Diencephalon (tissue), 1 donor: ENCODE data around the gene MORN3. TPM values are rescaled to one million over a fixed set of nuclear protein-coding genes. Genes with fewer than 3 reads are reported as not detected.

Experiments used
- small RNA-seq: library from RNA; depleted of rRNA; stranded (forward); fragments of <200 nt; gene quantifications from one replicate; pipeline ENCODE3, GENCODE V24; 2014
- total RNA-seq: library from RNA; depleted of rRNA; stranded (reverse); fragments of >200 nt; gene quantifications from one replicate; pipeline ENCODE4 v1.2.3, GENCODE V29; 2014

Gene MORN3
- total RNA-seq: 3.9 TPM

GRCh38 chr12:121669521-121669900 is at the start of gene MORN3:
Gene MORN3, minus strand, starts transcription at chr12:121669654. Its CDS starts 171 bp downstream, at chr12:121669483.

GRCh38 chr12:121712461-121713256 is 43.2 kb upstream of the MORN3 start, which contains the start of gene TMEM120B:
Gene TMEM120B, plus strand, starts transcription at chr12:121712752. Its CDS starts 144 bp downstream, at chr12:121712896.

GRCh38 chr12:121626087-121626852 is 43.2 kb downstream of the MORN3 start, which contains the start of gene ORAI1:
Gene ORAI1, plus strand, starts transcription at chr12:121626530.

Small RNA genes lying within 50 kb of the gene (small RNA-seq; reads per million reads assigned to genes)
- not detected for gene RNU6-1004P

Other genes starting within 250 kb of the MORN3 start
- gene KDM2B, start 88.6 kb downstream of the MORN3 start, total RNA-seq: 51.7 TPM
- 3.9 TPM for gene ORAI1, start 43.1 kb downstream of the MORN3 start, total RNA-seq
- gene TMEM120B, start 43.1 kb upstream of the MORN3 start, total RNA-seq: 8.5 TPM
- 22.8 TPM for gene RHOF, start 124.0 kb upstream of the MORN3 start, total RNA-seq
- 3.9 TPM for gene SETD1B, start 134.4 kb upstream of the MORN3 start, total RNA-seq
- gene HPD, start 189.2 kb upstream of the MORN3 start, total RNA-seq: not detected
- gene PSMD9, start 219.1 kb upstream of the MORN3 start, total RNA-seq: 15.7 TPM
- gene CFAP251, start 248.9 kb upstream of the MORN3 start, total RNA-seq: 12.9 TPM